Activated CD4-positive, alpha-beta T cell treated with anti-CD3 and anti-CD28 coated beads for 24 hours (primary cell): ENCODE data around the gene RAC3.

ENCODE experiments used
- DNase-seq, 2 donors: peaks; one replicate each; pipeline ENCODE4 v3.0.0-alpha.2; 2020; ENCODE audit warnings: low read depth in 2 of 2

Gene RAC3

GRCh38 chr17:82055965-82056728, 24.7 kb downstream of the RAC3 start:
- no peak for DNase-seq

GRCh38 chr17:82056729-82057621, 25.5 kb downstream of the RAC3 start:
- DNase-seq, result no peak

- no peak for DNase-seq
These were observed 26.9 kb downstream of the RAC3 start for GRCh38 chr17:82058230-82058854.

- no peak for DNase-seq
These were observed 27.4 kb downstream of the RAC3 start for GRCh38 chr17:82058855-82059249.

GRCh38 chr17:82059272-82060000, 28.0 kb downstream of the RAC3 start:
- DNase-seq, result no peak

GRCh38 chr17:82060001-82060380, 28.5 kb downstream of the RAC3 start:
- no peak for DNase-seq

GRCh38 chr17:82060614-82061013, 29.1 kb downstream of the RAC3 start:
- DNase-seq, result no peak

- DNase-seq, result no peak
These were observed 29.8 kb downstream of the RAC3 start for GRCh38 chr17:82061047-82061925.

GRCh38 chr17:82062076-82062983, 30.9 kb downstream of the RAC3 start:
- DNase-seq, result no peak

- DNase-seq, result no peak
These were observed 31.5 kb downstream of the RAC3 start for GRCh38 chr17:82062984-82063368.

GRCh38 chr17:82063424-82064415, 32.2 kb downstream of the RAC3 start:
- no peak for DNase-seq

GRCh38 chr17:82064433-82065192, 33.1 kb downstream of the RAC3 start:
- no peak for DNase-seq

GRCh38 chr17:82065193-82065637, 33.7 kb downstream of the RAC3 start:
- no peak for DNase-seq

- DNase-seq, result peak; percentile 57 to 58
These were observed 34.3 kb downstream of the RAC3 start, which contains the start of gene DUS1L for GRCh38 chr17:82065638-82066303. DUS1L (minus strand) TSS chr17:82065804; CDS start chr17:82065059, 745 bp downstream.

- no peak for DNase-seq
These were observed 39.1 kb downstream of the RAC3 start for GRCh38 chr17:82070611-82071010.

- no peak for DNase-seq
These were observed 41.3 kb downstream of the RAC3 start for GRCh38 chr17:82072827-82073226.

- no peak for DNase-seq
These were observed 42.0 kb downstream of the RAC3 start for GRCh38 chr17:82073446-82073845.
